GM23248 (cell line): ENCODE measurements around the gene CACNA1I. TPM values are rescaled to one million over a fixed set of nuclear protein-coding genes. Genes with fewer than 3 reads are reported as not detected.

Source experiments
- DNase-seq: peaks from one replicate; pipeline ENCODE4 v3.0.0-alpha.2; 2015
- H2AFZ ChIP-seq: fragments of 200-600 bp; sonication (generic); 2 replicates; pipeline ENCODE4 v1.6.1; 2016; ENCODE audit warnings: antibody characterized with exemption
- H3F3A ChIP-seq: fragments of 200-600 bp; sonication (generic); 2 replicates; pipeline ENCODE4 v1.6.1; 2016; ENCODE audit warnings: mild to moderate bottlenecking, antibody characterized with exemption, mixed run types; ENCODE audit not compliant: insufficient read depth
- H3K27ac ChIP-seq: fragments of 200-600 bp; sonication (generic); 2 replicates; pipeline ENCODE4 v1.5.1; 2016; ENCODE audit warnings: mild to moderate bottlenecking
- H3K27me3 ChIP-seq: fragments of 200-600 bp; sonication (generic); replicated peaks from 2 replicates; pipeline ENCODE4 v1.6.1; 2016; ENCODE audit warnings: mild to moderate bottlenecking; ENCODE audit not compliant: insufficient read depth
- H3K36me3 ChIP-seq: fragments of 200-600 bp; sonication (generic); 2 replicates; pipeline ENCODE4 v1.6.1; 2016; ENCODE audit warnings: low read depth, mild to moderate bottlenecking
- H3K4me1 ChIP-seq: fragments of 200-600 bp; sonication (generic); 2 replicates; pipeline ENCODE4 v1.6.1; 2016; ENCODE audit warnings: mild to moderate bottlenecking; ENCODE audit not compliant: insufficient read depth
- H3K4me2 ChIP-seq: fragments of 200-600 bp; sonication (generic); one replicate; pipeline ENCODE4 v1.6.1; 2016; ENCODE audit warnings: mild to moderate bottlenecking; ENCODE audit not compliant: unreplicated experiment
- H3K4me3 ChIP-seq: fragments of 200-600 bp; sonication (generic); 2 replicates; pipeline ENCODE4 v1.5.1; 2016; ENCODE audit warnings: mild to moderate bottlenecking
- H3K79me2 ChIP-seq: fragments of 200-600 bp; sonication (generic); 2 replicates; pipeline ENCODE4 v1.6.1; 2016; ENCODE audit warnings: mild to moderate bottlenecking; ENCODE audit not compliant: insufficient read depth
- H3K9ac ChIP-seq: fragments of 200-600 bp; sonication (generic); 2 replicates; pipeline ENCODE4 v1.6.1; 2016; ENCODE audit warnings: mild to moderate bottlenecking
- H3K9me2 ChIP-seq: fragments of 200-600 bp; sonication (generic); 2 replicates; pipeline ENCODE4 v1.6.1; 2016; ENCODE audit warnings: mixed run types, mild to moderate bottlenecking, moderate library complexity; ENCODE audit not compliant: insufficient read depth
- H3K9me3 ChIP-seq: fragments of 200-600 bp; sonication (generic); one replicate; pipeline ENCODE4 v1.6.1; 2017; ENCODE audit warnings: low read depth
- H4K20me1 ChIP-seq: fragments of 200-600 bp; sonication (generic); 2 replicates; pipeline ENCODE4 v1.6.0; 2016; ENCODE audit not compliant: insufficient read depth
- EZH2 ChIP-seq: fragments of 200-600 bp; sonication (generic); IDR thresholded peaks from 2 replicates; pipeline ENCODE4 v1.6.1; 2018; ENCODE audit warnings: antibody characterized with exemption, mild to moderate bottlenecking; ENCODE audit not compliant: insufficient read depth, poor library complexity, severe bottlenecking
- EZH2phosphoT487 ChIP-seq: fragments of 200-600 bp; sonication (generic); IDR thresholded peaks from 2 replicates; pipeline ENCODE4 v1.6.1; 2018; ENCODE audit warnings: antibody characterized with exemption, moderate library complexity, mild to moderate bottlenecking, low read depth; ENCODE audit not compliant: insufficient read depth
- WGBS, 2 experiments: methylation state at CpG; one replicate each; pipeline ENCODE4 v1.1.6; 2015 to 2017; ENCODE audit warnings: low lambda C conversion rate in 2 of 2, low coverage in 1 of 2; ENCODE audit errors: missing lambda C conversion rate in 2 of 2; 5-methylcytosine and 5-hydroxymethylcytosine counted together
- in situ Hi-C: fragments of 300-500 bp; cut with MboI; formaldehyde crosslinking; loops from 2 replicates; pipeline ENCODE4 v1.15.0; 2020
- polyA plus RNA-seq: library from polyadenylated mRNA; unstranded; fragments of >200 nt; fragmentation: Nextera tagmentation; extraction: Ambion mirVana; gene quantifications from 2 replicates; pipeline ENCODE4 v1.2.1, GENCODE V29; 2016
- total RNA-seq: library from RNA; depleted of rRNA; stranded (reverse); fragments of >200 nt; shearing (Covaris generic); gene quantifications from 2 replicates; pipeline ENCODE4 v1.2.3, GENCODE V29; 2014

The CACNA1I gene
- total and polyA plus RNA-seq, 2 experiments from 2014 or later: not detected

- Histone ChIP-seq H4K20me1 (no peaks in the 10 kb centered on the region), H3K36me3 (no peaks in the 10 kb centered on the region), H3F3A (no peaks in the 10 kb centered on the region), H3K9me3 (no peaks in the 10 kb centered on the region), H3K79me2 (no peaks in the 10 kb centered on the region), H3K27me3 (peaks cover 6% of the 10 kb centered on the region; the same call in 1 of the 2 replicates), H2AFZ (no peak overlapping the region), H3K27ac (no peak overlapping the region), H3K4me1 (no peaks in the 10 kb centered on the region), H3K9me2 (no peaks in the 10 kb centered on the region), H3K4me2 (no peak overlapping the region), H3K9ac (no peak overlapping the region), H3K4me3 (no peak overlapping the region)
- no peak for DNase-seq
- in situ Hi-C loops: no loop called here
- 40 to 58% methylated on average over 5 of the region's 5 CpGs for WGBS, 2 experiments
- TF ChIP-seq EZH2phosphoT487 (no peak), EZH2 (no peak)
Observed at GRCh38 chr22:39648630-39648950, 78.0 kb downstream of the CACNA1I start.

GRCh38 chr22:39649500-39650089 is 79.0 kb downstream of the CACNA1I start:
- TF ChIP-seq EZH2 (no peak), EZH2phosphoT487 (no peak)
- H3K4me3 ChIP-seq: no peak overlapping the region
- no peak overlapping the region for H3K27ac ChIP-seq
- in situ Hi-C loops: no loop called here
- no peaks in the 10 kb centered on the region for H3K36me3 ChIP-seq
- no peak overlapping the region for H2AFZ ChIP-seq
- 0 out of 2 replicates have a peak, but pooled peaks cover 3% of the 10 kb centered on the region for H3K27me3 ChIP-seq
- no peaks in the 10 kb centered on the region for H3K79me2 ChIP-seq
- WGBS, 2 experiments: 83 to 87% methylated on average over 29 to 41 of the region's 41 CpGs
- H3F3A ChIP-seq: no peaks in the 10 kb centered on the region
- DNase-seq: no peak
- no peaks in the 10 kb centered on the region for H3K9me3 ChIP-seq
- no peaks in the 10 kb centered on the region for H3K9me2 ChIP-seq
- H3K9ac ChIP-seq: no peak overlapping the region
- H4K20me1 ChIP-seq: no peaks in the 10 kb centered on the region
- no peak overlapping the region for H3K4me2 ChIP-seq
- no peaks in the 10 kb centered on the region for H3K4me1 ChIP-seq

GRCh38 chr22:39651053-39651996 is 80.8 kb downstream of the CACNA1I start:
- Histone ChIP-seq H3K4me2 (no peak overlapping the region), H3K9me3 (no peaks in the 10 kb centered on the region), H3K4me1 (no peaks in the 10 kb centered on the region), H3K27ac (no peak overlapping the region), H3K4me3 (no peak overlapping the region), H4K20me1 (no peaks in the 10 kb centered on the region), H3K79me2 (no peaks in the 10 kb centered on the region), H2AFZ (no peak overlapping the region), H3K9me2 (no peaks in the 10 kb centered on the region), H3K27me3 (peaks cover 11% of the 10 kb centered on the region), H3K36me3 (no peaks in the 10 kb centered on the region), H3F3A (no peaks in the 10 kb centered on the region), H3K9ac (no peak overlapping the region)
- DNase-seq: no peak
- in situ Hi-C loops: no loop called here
- no peak for TF ChIP-seq EZH2
- TF ChIP-seq EZH2phosphoT487: no peak
- 47 to 49% methylated on average over 24 of the region's 24 CpGs for WGBS, 2 experiments

GRCh38 chr22:39652990-39653786 is 82.6 kb downstream of the CACNA1I start:
- no peak for DNase-seq
- H3K79me2 ChIP-seq: no peaks in the 10 kb centered on the region
- no peak overlapping the region for H3K4me3 ChIP-seq
- H4K20me1 ChIP-seq: no peaks in the 10 kb centered on the region
- in situ Hi-C loops: no loop called here
- H3K9me2 ChIP-seq: no peaks in the 10 kb centered on the region
- H3F3A ChIP-seq: no peaks in the 10 kb centered on the region
- peaks cover 28% of the 10 kb centered on the region for H3K27me3 ChIP-seq
- H3K27ac ChIP-seq: no peak overlapping the region
- no peaks in the 10 kb centered on the region for H3K4me1 ChIP-seq
- H3K36me3 ChIP-seq: no peaks in the 10 kb centered on the region
- TF ChIP-seq EZH2: no peak
- TF ChIP-seq EZH2phosphoT487: no peak
- no peak overlapping the region for H3K4me2 ChIP-seq
- no peak overlapping the region for H2AFZ ChIP-seq
- 62 to 72% methylated on average over 16 of the region's 16 CpGs for WGBS, 2 experiments
- no peaks in the 10 kb centered on the region for H3K9me3 ChIP-seq
- no peak overlapping the region for H3K9ac ChIP-seq
